ENCODE data around the gene CHST8.

Gene CHST8

GRCh38 chr19:33699754-33700407 lies 78.1 kb downstream of the CHST8 start:
- no peaks in the 10 kb centered on the region for H3K36me3 ChIP-seq (ENCODE audit: insufficient read depth, low read length)
- peaks cover 13% of the 10 kb centered on the region for H3K27me3 ChIP-seq (ENCODE audit: insufficient read depth, low read length)
- H2AFZ ChIP-seq (ENCODE audit: low read depth, low read length): no peak overlapping the region
- no peaks in the 10 kb centered on the region for H3K9me3 ChIP-seq (ENCODE audit: low read length)
- H3K4me1 ChIP-seq (ENCODE audit: insufficient read depth, low read length): no peaks in the 10 kb centered on the region
- H3K4me3 ChIP-seq (ENCODE audit: low read length): no peak overlapping the region

DNA sequence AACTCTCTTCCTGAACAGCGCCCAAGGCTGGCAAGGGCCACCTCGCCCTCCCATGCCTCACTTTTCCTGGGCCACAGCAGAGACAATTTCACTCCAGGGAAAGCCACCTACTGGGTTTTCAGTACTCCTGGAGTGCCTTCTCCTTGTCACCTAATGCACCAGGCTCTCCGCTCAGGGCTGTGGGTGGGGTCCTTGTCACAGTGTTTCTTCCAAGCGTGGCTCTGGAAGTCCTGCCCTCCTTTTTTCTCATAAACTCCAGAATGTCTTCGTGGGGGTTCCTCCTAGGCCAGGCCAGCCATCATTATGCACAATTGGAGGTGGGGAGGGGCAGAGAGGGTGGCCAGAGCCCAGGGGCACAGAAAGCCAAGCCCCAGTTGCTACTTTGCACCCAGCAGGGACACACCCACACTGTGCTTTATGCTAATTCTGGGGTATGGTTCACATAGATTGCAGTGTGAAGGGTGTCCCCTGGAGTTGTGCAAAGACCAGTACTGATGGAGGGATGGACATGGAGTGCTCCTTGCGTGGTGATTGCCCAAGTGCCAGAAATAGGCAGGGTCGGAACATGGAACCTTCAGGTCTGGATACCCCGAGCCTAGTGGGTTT lies 78.8 kb downstream of the CHST8 start:
- Histone ChIP-seq H3K27me3 (ENCODE audit: insufficient read depth, low read length) (peaks cover 13% of the 10 kb centered on the region), H3K4me3 (ENCODE audit: low read length) (no peak overlapping the region), H3K4me1 (ENCODE audit: insufficient read depth, low read length) (no peaks in the 10 kb centered on the region)

DNA sequence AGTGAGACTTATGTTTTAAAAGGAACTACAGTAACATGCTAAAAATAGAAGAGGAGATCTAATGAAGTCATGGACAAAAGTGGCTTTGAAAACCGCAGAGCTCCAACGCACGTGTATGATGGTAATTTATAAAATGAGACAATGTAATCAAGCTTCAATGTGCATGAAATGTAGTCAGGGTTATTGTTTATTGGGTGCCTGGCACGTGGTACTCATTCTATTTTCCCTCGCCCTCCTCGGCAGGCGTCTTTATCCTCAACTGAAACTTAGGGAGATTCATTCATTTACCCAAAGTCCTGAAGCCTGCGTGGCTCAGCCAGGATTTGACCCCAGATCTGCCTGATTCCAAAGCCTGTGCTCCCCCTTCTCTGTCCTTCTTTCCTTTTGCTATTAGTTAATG lies 79.8 kb downstream of the CHST8 start:
- Histone ChIP-seq H2AFZ (ENCODE audit: low read depth, low read length) (no peak overlapping the region), H3K27me3 (ENCODE audit: insufficient read depth, low read length) (peaks cover 13% of the 10 kb centered on the region), H3K4me3 (ENCODE audit: low read length) (no peak overlapping the region), H3K36me3 (ENCODE audit: insufficient read depth, low read length) (no peaks in the 10 kb centered on the region), H3K4me1 (ENCODE audit: insufficient read depth, low read length) (no peaks in the 10 kb centered on the region), H3K9me3 (ENCODE audit: low read length) (no peaks in the 10 kb centered on the region)

More for the DNA sequence above, 78.8 kb downstream of the CHST8 start:
- H3K9me3 ChIP-seq (ENCODE audit: low read length): no peaks in the 10 kb centered on the region
- H2AFZ ChIP-seq (ENCODE audit: low read depth, low read length): no peak overlapping the region
- H3K36me3 ChIP-seq (ENCODE audit: insufficient read depth, low read length): no peaks in the 10 kb centered on the region

- Histone ChIP-seq H2AFZ (ENCODE audit: low read depth, low read length) (no peak overlapping the region), H3K9me3 (ENCODE audit: low read length) (no peaks in the 10 kb centered on the region), H3K4me1 (ENCODE audit: insufficient read depth, low read length) (no peaks in the 10 kb centered on the region), H3K27me3 (ENCODE audit: insufficient read depth, low read length) (peaks cover 13% of the 10 kb centered on the region), H3K36me3 (ENCODE audit: insufficient read depth, low read length) (no peaks in the 10 kb centered on the region), H3K4me3 (ENCODE audit: low read length) (no peak overlapping the region)
Observed at GRCh38 chr19:33702606-33703437, 81.1 kb downstream of the CHST8 start.

DNA sequence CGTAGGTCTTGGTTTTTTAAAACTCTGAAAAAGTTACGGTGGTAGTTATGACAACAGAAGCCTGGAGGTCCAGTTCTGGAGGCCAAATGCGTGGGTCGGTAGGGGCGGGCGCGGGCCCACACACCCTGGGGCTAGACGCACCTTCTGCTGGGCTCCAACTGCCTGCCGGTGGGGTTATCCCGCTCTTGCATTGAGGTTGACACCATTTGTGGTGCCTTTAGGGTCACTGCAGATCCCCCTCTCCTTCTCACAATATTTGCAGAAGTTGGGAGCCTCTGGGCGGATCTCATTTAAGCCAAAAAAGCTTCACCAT lies 81.6 kb downstream of the CHST8 start:
- Histone ChIP-seq H2AFZ (ENCODE audit: low read depth, low read length) (no peak overlapping the region), H3K9me3 (ENCODE audit: low read length) (no peaks in the 10 kb centered on the region), H3K4me1 (ENCODE audit: insufficient read depth, low read length) (no peaks in the 10 kb centered on the region), H3K36me3 (ENCODE audit: insufficient read depth, low read length) (no peaks in the 10 kb centered on the region), H3K4me3 (ENCODE audit: low read length) (no peak overlapping the region), H3K27me3 (ENCODE audit: insufficient read depth, low read length) (peaks cover 13% of the 10 kb centered on the region)

- H3K4me1 ChIP-seq (ENCODE audit: insufficient read depth, low read length): no peaks in the 10 kb centered on the region
- no peaks in the 10 kb centered on the region for H3K9me3 ChIP-seq (ENCODE audit: low read length)
- H3K4me3 ChIP-seq (ENCODE audit: low read length): no peak overlapping the region
- no peaks in the 10 kb centered on the region for H3K36me3 ChIP-seq (ENCODE audit: insufficient read depth, low read length)
- peaks cover 13% of the 10 kb centered on the region for H3K27me3 ChIP-seq (ENCODE audit: insufficient read depth, low read length)
- no peak overlapping the region for H2AFZ ChIP-seq (ENCODE audit: low read depth, low read length)
Observed at GRCh38 chr19:33703821-33704220, 82.1 kb downstream of the CHST8 start.

DNA sequence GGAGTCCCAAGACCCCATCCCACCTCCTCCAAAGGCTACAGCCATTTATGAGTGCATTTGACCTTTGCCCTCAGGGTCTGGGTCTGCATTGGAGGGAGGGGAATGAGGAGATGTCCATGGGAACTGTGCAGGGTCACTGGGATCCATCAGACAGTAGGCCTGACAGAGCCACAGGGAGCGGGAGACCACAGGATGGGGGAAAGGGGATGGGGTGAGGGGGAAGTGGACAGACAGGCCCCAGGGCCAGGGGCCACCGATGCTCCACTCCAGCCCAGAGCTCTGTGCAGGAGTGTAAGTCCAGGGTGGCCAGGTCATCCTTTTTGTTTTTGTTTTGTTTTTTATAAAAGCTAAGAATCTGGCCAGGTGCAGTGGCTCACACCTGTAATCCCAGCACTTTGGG lies 82.5 kb downstream of the CHST8 start:
- Histone ChIP-seq H3K36me3 (ENCODE audit: insufficient read depth, low read length) (no peaks in the 10 kb centered on the region), H2AFZ (ENCODE audit: low read depth, low read length) (no peak overlapping the region), H3K9me3 (ENCODE audit: low read length) (no peaks in the 10 kb centered on the region)

GRCh38 chr19:33705090-33705847 lies 83.5 kb downstream of the CHST8 start:
- peaks cover 13% of the 10 kb centered on the region for H3K27me3 ChIP-seq (ENCODE audit: insufficient read depth, low read length)
- H2AFZ ChIP-seq (ENCODE audit: low read depth, low read length): no peak overlapping the region
- H3K36me3 ChIP-seq (ENCODE audit: insufficient read depth, low read length): no peaks in the 10 kb centered on the region
- no peaks in the 10 kb centered on the region for H3K4me1 ChIP-seq (ENCODE audit: insufficient read depth, low read length)
- no peak overlapping the region for H3K4me3 ChIP-seq (ENCODE audit: low read length)
- H3K9me3 ChIP-seq (ENCODE audit: low read length): no peaks in the 10 kb centered on the region

More for the DNA sequence above, 82.5 kb downstream of the CHST8 start:
- H3K27me3 ChIP-seq (ENCODE audit: insufficient read depth, low read length): peaks cover 13% of the 10 kb centered on the region
- H3K4me3 ChIP-seq (ENCODE audit: low read length): no peak overlapping the region
- H3K4me1 ChIP-seq (ENCODE audit: insufficient read depth, low read length): no peaks in the 10 kb centered on the region

- Histone ChIP-seq H3K4me3 (ENCODE audit: low read length) (no peak overlapping the region), H3K27me3 (ENCODE audit: insufficient read depth, low read length) (peaks cover 8% of the 10 kb centered on the region)
Observed at GRCh38 chr19:33705860-33706259, 84.1 kb downstream of the CHST8 start.

GRCh38 chr19:33706631-33707030 lies 84.9 kb downstream of the CHST8 start:
- no peaks in the 10 kb centered on the region for H3K9me3 ChIP-seq (ENCODE audit: low read length)
- H2AFZ ChIP-seq (ENCODE audit: low read depth, low read length): no peak overlapping the region
- H3K4me1 ChIP-seq (ENCODE audit: insufficient read depth, low read length): no peaks in the 10 kb centered on the region
- H3K4me3 ChIP-seq (ENCODE audit: low read length): no peak overlapping the region
- H3K27me3 ChIP-seq (ENCODE audit: insufficient read depth, low read length): peaks cover 5% of the 10 kb centered on the region
- H3K36me3 ChIP-seq (ENCODE audit: insufficient read depth, low read length): no peaks in the 10 kb centered on the region

More at GRCh38 chr19:33705860-33706259, 84.1 kb downstream of the CHST8 start:
- no peak overlapping the region for H2AFZ ChIP-seq (ENCODE audit: low read depth, low read length)
- no peaks in the 10 kb centered on the region for H3K36me3 ChIP-seq (ENCODE audit: insufficient read depth, low read length)
- H3K9me3 ChIP-seq (ENCODE audit: low read length): no peaks in the 10 kb centered on the region
- H3K4me1 ChIP-seq (ENCODE audit: insufficient read depth, low read length): no peaks in the 10 kb centered on the region

- no peak overlapping the region for H3K4me3 ChIP-seq (ENCODE audit: low read length)
- H2AFZ ChIP-seq (ENCODE audit: low read depth, low read length): no peak overlapping the region
- no peaks in the 10 kb centered on the region for H3K36me3 ChIP-seq (ENCODE audit: insufficient read depth, low read length)
- no peaks in the 10 kb centered on the region for H3K9me3 ChIP-seq (ENCODE audit: low read length)
- H3K27me3 ChIP-seq (ENCODE audit: insufficient read depth, low read length): no peaks in the 10 kb centered on the region
- no peaks in the 10 kb centered on the region for H3K4me1 ChIP-seq (ENCODE audit: insufficient read depth, low read length)
Observed at GRCh38 chr19:33712268-33712667, 90.5 kb downstream of the CHST8 start.

DNA sequence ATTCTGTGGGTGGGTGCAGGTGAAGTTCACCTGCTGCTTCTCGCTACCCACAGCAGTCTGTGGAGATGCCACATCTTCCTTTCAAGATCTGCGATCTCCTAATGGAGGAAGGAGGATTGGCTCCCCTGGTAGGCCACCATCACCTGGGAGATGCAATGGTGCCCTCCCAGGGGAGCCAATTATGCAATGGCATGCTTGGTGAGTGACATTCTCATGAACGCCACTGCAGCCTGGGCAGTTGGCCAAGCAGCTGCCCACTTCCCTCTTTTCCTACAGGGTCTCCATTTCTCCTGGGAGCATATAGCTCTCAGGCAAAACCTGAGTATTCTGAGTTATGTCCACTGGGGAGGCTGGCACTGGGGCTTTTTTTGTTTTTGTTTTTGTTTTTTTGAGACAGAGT lies 91.4 kb downstream of the CHST8 start:
- no peaks in the 10 kb centered on the region for H3K27me3 ChIP-seq (ENCODE audit: insufficient read depth, low read length)
- H2AFZ ChIP-seq (ENCODE audit: low read depth, low read length): no peak overlapping the region
- no peaks in the 10 kb centered on the region for H3K36me3 ChIP-seq (ENCODE audit: insufficient read depth, low read length)
- no peak overlapping the region for H3K4me3 ChIP-seq (ENCODE audit: low read length)
- no peaks in the 10 kb centered on the region for H3K4me1 ChIP-seq (ENCODE audit: insufficient read depth, low read length)
- H3K9me3 ChIP-seq (ENCODE audit: low read length): no peaks in the 10 kb centered on the region

DNA sequence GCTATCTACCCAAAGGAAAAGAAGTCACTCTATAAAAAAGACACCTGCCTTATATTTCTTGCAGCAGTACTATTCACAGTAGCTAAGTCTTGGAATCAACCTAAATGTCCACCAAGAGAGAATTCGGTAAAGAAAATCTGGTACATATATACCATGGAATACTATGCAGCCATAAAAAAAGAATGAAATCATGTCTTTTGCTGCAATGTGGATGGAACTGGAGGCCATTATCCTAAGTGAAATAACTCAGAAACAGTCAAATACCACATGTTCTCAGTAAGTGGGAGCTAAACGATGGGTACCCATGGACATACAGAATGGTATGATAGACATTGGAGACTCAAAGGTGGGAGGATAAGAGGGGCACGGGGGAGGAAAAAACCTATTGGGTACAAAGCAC lies 92.4 kb downstream of the CHST8 start:
- Histone ChIP-seq H3K27me3 (ENCODE audit: insufficient read depth, low read length) (no peaks in the 10 kb centered on the region), H3K4me1 (ENCODE audit: insufficient read depth, low read length) (no peaks in the 10 kb centered on the region), H3K9me3 (ENCODE audit: low read length) (no peaks in the 10 kb centered on the region), H3K4me3 (ENCODE audit: low read length) (no peak overlapping the region), H2AFZ (ENCODE audit: low read depth, low read length) (no peak overlapping the region), H3K36me3 (ENCODE audit: insufficient read depth, low read length) (no peaks in the 10 kb centered on the region)

All from neuron (in vitro differentiated cells).